Measurements from ENCODE around the gene KRTAP10-9.
"Not testable (repeated sequence)": the region's sequence is repeated elsewhere in the genome, so short reads cannot be mapped to it uniquely, and the experiment has no call there.

Gene KRTAP10-9

DNA sequence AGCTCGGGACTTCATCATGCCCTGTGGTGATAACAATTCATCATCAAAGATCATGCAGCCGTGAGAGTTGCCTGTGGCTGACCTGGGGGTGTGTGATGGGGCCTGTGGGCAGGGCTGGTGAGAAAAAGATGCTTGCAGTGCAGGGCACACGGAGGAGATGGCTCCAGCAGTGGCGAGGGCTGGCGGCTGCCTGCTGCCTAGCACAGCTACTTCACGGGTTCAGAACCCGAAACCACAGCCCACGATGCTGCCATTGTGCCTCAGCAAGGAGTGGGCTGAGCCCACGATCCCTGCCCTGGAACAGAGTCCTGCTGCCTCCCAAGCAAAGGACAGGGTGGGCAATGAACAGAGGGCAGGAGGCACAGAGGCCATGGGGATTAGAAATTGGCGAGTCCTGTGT is 631 bp upstream of the KRTAP10-9 start:
- DNase-seq (ENCODE audit: low read depth), result no peak
- no peak overlapping the region for H3K4me3 ChIP-seq (ENCODE audit: control insufficient read depth, low read depth, low read length)
- no peak for TF ChIP-seq CTCF (conservative IDR thresholded peaks at IDR 0.05; ENCODE audit: control insufficient read depth, insufficient read depth, low read depth, low read length)

GRCh38 chr21:44627181-44627822 is 409 bp downstream of the KRTAP10-9 start:
- H3K4me3 ChIP-seq (ENCODE audit: control insufficient read depth, low read depth, low read length); DNase-seq (ENCODE audit: low read depth): not testable (repeated sequence)

DNA sequence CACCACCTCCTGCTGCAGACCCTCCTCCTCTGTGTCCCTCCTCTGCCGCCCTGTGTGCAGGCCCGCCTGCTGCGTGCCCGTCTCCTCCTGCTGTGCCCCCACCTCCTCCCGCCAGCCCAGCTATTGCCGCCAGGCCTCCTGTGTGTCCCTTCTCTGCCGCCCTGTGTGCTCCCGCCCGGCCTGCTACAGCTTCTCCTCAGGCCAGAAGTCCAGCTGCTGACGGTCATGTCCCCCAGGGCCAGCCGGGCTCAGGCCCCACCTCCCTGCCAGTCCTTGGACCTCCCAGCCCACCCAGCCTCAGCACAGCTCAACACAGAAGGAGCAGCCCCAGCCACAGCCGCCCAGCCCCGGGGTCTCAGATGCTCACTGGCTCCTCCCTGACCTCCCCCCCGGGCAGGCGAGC is 939 bp downstream of the KRTAP10-9 start:
- DNase-seq (ENCODE audit: low read depth); H3K4me3 ChIP-seq (ENCODE audit: control insufficient read depth, low read depth, low read length): not testable (repeated sequence)

DNA sequence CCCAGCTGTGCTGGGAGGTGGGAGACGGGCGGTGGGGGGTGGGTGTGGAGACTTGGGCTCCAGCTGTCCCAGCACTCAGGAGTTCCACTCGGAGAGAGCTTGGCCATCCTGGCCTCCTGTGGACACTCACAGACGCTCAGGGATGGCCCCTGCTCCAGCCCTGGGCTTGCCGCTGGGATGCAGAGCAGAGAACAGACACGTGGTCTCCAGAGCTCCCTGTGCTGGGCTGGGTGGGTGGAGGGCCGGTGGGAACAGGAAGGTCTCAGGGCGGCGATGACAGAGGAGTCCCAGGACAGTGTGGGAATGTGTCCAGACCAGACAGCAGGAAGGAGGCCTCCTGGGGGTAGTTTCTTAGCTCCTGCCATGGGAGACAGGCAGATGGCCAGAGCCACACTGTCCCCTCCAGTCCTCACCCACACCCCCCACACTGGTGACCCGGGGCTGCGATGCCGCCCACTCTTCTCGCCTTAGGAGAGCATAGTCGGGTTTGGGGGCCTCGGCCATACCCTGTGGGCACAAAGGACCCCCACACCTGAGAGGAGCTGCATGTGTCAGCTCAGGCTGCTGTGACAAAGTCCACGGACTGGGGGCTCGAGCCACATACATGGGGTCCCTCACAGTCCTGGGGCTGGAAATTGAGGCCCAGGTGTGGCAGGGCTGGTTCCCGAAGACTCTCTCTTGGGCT is 2.0 kb downstream of the KRTAP10-9 start:
- no peak for DNase-seq (ENCODE audit: low read depth)
- no peak for TF ChIP-seq CTCF (conservative IDR thresholded peaks at IDR 0.05; ENCODE audit: control insufficient read depth, insufficient read depth, low read depth, low read length)
- no peak overlapping the region for H3K4me3 ChIP-seq (ENCODE audit: control insufficient read depth, low read depth, low read length)

DNA sequence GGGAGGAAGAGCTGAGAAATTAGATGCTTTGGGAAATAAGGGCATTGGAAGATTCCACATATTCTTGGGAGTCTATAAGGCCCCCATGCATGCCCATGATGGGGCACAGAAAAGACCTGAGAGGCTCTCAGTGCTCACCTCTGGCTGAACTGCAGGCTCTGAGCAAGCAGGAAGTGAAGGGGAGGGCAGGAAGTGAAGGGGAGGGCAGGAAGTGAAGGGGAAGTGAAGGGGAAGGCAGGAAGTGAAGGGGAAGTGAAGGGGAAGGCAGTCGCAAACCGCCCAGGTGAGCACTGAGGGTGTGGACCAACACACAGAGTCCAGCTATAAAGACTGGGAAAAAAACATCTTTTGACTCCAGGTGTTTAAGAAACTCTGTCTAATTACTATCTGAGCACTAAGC is 3.5 kb downstream of the KRTAP10-9 start:
- TF ChIP-seq CTCF (conservative IDR thresholded peaks at IDR 0.05; ENCODE audit: control insufficient read depth, insufficient read depth, low read depth, low read length), result no peak
- no peak overlapping the region for H3K4me3 ChIP-seq (ENCODE audit: control insufficient read depth, low read depth, low read length)
- no peak for DNase-seq (ENCODE audit: low read depth)

DNA sequence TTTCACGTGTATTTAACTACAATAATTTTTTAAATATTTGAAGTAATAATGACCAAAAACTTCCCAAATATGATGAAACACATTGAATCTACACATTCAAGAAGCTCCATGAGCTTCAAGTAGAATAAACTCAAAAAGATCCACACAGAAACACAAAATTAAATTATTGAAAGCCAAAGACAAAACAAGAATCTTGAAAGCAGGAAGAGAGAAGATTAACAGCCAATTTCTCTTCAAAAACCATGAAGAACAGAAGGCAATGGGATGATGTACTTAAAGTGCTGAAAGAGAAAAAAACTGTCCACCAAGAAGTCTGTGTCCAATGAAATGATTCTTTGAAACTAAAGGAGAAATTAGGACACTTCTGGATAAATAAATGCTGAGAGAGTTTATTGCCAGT is 5.2 kb downstream of the KRTAP10-9 start:
- no peak for DNase-seq (ENCODE audit: low read depth)
- H3K4me3 ChIP-seq (ENCODE audit: control insufficient read depth, low read depth, low read length), result no peak overlapping the region
- no peak for TF ChIP-seq CTCF (conservative IDR thresholded peaks at IDR 0.05; ENCODE audit: control insufficient read depth, insufficient read depth, low read depth, low read length)

DNA sequence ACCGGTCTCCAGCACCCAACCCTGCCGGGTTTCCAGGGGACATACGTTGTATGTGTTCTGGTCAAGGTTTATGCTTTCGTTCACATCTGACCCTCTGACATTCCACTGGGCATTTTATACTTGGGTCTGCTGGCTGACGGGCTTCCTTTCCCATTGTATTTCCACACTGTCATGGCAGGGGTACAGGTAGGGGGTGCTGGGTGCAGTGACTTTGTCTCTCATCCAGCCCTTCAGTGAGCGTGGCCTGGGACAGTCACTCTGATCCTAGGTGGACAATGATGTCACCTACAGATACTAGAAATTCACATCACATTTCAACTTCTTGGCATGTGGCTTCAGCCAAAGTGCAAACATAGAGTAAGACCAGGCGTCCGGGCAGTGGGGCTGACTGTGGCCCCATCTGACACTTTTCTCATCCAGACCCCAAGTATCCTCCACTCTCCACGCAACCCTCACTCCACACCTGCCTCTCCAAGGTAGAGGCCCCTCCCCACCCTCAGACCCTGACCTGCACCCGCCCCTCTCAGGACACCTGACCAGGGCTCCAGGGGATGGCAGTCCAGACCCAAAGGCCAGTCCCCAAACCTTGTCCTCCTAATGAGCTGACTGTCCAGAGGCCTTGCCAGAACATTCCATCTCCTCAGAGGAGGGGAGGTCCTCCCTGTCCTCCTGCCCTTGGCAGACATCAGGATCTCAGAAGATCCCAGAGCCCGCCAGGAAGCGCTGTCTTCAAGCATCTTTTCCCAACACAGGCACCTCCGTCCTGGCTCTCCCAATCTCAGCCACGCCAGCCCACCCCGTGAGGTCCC is 9.5 kb downstream of the KRTAP10-9 start:
- no peak overlapping the region for H3K4me3 ChIP-seq (ENCODE audit: control insufficient read depth, low read depth, low read length)
- TF ChIP-seq CTCF (conservative IDR thresholded peaks at IDR 0.05; ENCODE audit: control insufficient read depth, insufficient read depth, low read depth, low read length), result no peak
- DNase-seq (ENCODE audit: low read depth), result no peak

Data from fibroblast of mammary gland (primary cell).